Measurements from ENCODE around the gene NTRK2. TPM values are rescaled to one million over a fixed set of nuclear protein-coding genes. Genes with fewer than 3 reads are reported as not detected.
A peak's percentile ranks its signal among the peaks of the same experiment; 100 is the strongest.

Gene NTRK2
- total and polyA plus RNA-seq, 4 donors, result 0.26 to 1.4 (median 0.56) TPM

DNA sequence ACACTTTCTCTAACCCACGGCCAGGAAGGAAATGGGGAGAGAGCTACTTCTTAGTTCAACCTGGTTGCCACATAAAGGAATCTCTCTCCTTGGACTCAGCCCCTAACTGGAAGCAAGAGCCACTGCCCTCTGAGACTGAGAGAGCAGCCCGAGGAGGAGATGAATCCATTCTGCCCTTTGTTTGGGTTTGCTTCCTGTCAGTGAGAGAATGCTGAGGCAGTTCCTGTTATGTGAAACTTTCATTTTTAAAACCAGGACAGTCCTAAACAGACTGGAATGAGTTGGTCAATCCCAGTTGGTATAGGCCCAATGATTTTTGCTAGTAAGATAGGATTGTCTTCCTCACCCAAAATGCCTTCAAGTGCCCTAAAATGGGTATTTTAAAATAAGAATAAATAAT is 205.1 kb downstream of the NTRK2 start (continued):
- TF ChIP-seq, protein P1, sequence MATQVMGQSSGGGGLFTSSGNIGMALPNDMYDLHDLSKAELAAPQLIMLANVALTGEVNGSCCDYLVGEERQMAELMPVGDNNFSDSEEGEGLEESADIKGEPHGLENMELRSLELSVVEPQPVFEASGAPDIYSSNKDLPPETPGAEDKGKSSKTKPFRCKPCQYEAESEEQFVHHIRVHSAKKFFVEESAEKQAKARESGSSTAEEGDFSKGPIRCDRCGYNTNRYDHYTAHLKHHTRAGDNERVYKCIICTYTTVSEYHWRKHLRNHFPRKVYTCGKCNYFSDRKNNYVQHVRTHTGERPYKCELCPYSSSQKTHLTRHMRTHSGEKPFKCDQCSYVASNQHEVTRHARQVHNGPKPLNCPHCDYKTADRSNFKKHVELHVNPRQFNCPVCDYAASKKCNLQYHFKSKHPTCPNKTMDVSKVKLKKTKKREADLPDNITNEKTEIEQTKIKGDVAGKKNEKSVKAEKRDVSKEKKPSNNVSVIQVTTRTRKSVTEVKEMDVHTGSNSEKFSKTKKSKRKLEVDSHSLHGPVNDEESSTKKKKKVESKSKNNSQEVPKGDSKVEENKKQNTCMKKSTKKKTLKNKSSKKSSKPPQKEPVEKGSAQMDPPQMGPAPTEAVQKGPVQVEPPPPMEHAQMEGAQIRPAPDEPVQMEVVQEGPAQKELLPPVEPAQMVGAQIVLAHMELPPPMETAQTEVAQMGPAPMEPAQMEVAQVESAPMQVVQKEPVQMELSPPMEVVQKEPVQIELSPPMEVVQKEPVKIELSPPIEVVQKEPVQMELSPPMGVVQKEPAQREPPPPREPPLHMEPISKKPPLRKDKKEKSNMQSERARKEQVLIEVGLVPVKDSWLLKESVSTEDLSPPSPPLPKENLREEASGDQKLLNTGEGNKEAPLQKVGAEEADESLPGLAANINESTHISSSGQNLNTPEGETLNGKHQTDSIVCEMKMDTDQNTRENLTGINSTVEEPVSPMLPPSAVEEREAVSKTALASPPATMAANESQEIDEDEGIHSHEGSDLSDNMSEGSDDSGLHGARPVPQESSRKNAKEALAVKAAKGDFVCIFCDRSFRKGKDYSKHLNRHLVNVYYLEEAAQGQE (IDR thresholded peaks at IDR 0.05), result no peak

GRCh38 chr9:84875193-84875592 is 205.7 kb downstream of the NTRK2 start:
- no peak overlapping the region for H3K27ac ChIP-seq (ENCODE audit: low read depth in 1 of 2, low read length in 2 of 2)
- TF ChIP-seq NR2F2 (IDR thresholded peaks at IDR 0.05) (peak; percentile 85), FOXA1 (IDR thresholded peaks at IDR 0.05) (no peak), TAF1 (conservative IDR thresholded peaks at IDR 0.05) (no peak), RXRA (IDR thresholded peaks at IDR 0.05) (peak in 1 of 2 donors; percentile 7)
- H3K4me3 ChIP-seq (ENCODE audit: low read depth in 1 of 3, low read length in 3 of 3), result no peak overlapping the region
- no peak for DNase-seq (ENCODE audit: low spot score)
- no peaks in the 10 kb centered on the region for H3K27me3 ChIP-seq (ENCODE audit: control insufficient read depth in 4 of 4, insufficient read depth in 4 of 4, low read length in 3 of 4)
- WGBS, result 66% methylated on average over 4 of the region's 4 CpGs
- H3K4me1 ChIP-seq (ENCODE audit: control insufficient read depth in 4 of 4, insufficient read depth in 4 of 4, low read length in 3 of 4), result no peaks in the 10 kb centered on the region
- H3K36me3 ChIP-seq (ENCODE audit: control insufficient read depth in 4 of 4, insufficient read depth in 3 of 4, low read depth in 1 of 4, low read length in 3 of 4), result no peaks in the 10 kb centered on the region
- H3K9ac ChIP-seq (ENCODE audit: low read depth in 1 of 2, low read length in 2 of 2), result no peak overlapping the region
- H3K9me3 ChIP-seq (ENCODE audit: control insufficient read depth in 4 of 4, low read length in 3 of 4), result no peaks in the 10 kb centered on the region

DNA sequence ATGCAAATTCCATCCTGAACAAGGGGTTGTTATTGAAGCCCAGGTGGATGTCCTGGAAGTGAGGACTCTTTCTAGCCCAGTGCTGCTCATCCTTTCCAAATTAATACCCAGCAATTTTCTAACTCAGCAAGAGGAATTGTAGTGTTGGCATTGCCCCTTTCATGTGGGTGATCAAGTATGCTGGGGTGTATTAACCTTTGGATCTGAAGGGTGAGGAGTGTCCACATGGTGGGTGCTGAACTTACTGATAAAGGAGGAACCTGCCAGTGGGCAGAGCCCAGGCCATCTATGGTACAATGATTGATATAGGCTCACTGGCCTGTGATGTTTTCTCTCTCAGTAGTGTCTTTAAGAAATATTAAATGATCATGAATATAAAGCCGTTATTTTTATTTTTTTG is 210.1 kb downstream of the NTRK2 start:
- no peak for DNase-seq (ENCODE audit: low spot score)
- Histone ChIP-seq H3K4me1 (ENCODE audit: control insufficient read depth in 4 of 4, insufficient read depth in 4 of 4, low read length in 3 of 4) (no peaks in the 10 kb centered on the region), H3K9ac (ENCODE audit: low read depth in 1 of 2, low read length in 2 of 2) (no peak overlapping the region), H3K4me3 (ENCODE audit: low read depth in 1 of 3, low read length in 3 of 3) (no peak overlapping the region), H3K27me3 (ENCODE audit: control insufficient read depth in 4 of 4, insufficient read depth in 4 of 4, low read length in 3 of 4) (no peaks in the 10 kb centered on the region), H3K36me3 (ENCODE audit: control insufficient read depth in 4 of 4, insufficient read depth in 3 of 4, low read depth in 1 of 4, low read length in 3 of 4) (no peaks in the 10 kb centered on the region), H3K9me3 (ENCODE audit: control insufficient read depth in 4 of 4, low read length in 3 of 4) (no peaks in the 10 kb centered on the region), H3K27ac (ENCODE audit: low read depth in 1 of 2, low read length in 2 of 2) (no peak overlapping the region)
- TF ChIP-seq HNF4G (IDR thresholded peaks at IDR 0.05) (no peak), RAD21 (IDR thresholded peaks at IDR 0.05) (no peak), RXRA (IDR thresholded peaks at IDR 0.05) (no peak), FOXA1 (IDR thresholded peaks at IDR 0.05) (no peak), FOXA2 (IDR thresholded peaks at IDR 0.05) (no peak), HNF4A (conservative IDR thresholded peaks at IDR 0.05) (no peak), JUND (IDR thresholded peaks at IDR 0.05) (no peak), NR2F2 (IDR thresholded peaks at IDR 0.05) (no peak), TAF1 (conservative IDR thresholded peaks at IDR 0.05) (no peak), GABPA (IDR thresholded peaks at IDR 0.05 in 1 of 2, conservative IDR thresholded peaks at IDR 0.05 in 1 of 2) (no peak), YY1 (IDR thresholded peaks at IDR 0.05) (no peak), EGR1 (IDR thresholded peaks at IDR 0.05; ENCODE audit: low read depth in 2 of 2) (no peak), SP1 (IDR thresholded peaks at IDR 0.05) (no peak)
- TF ChIP-seq, protein P2, sequence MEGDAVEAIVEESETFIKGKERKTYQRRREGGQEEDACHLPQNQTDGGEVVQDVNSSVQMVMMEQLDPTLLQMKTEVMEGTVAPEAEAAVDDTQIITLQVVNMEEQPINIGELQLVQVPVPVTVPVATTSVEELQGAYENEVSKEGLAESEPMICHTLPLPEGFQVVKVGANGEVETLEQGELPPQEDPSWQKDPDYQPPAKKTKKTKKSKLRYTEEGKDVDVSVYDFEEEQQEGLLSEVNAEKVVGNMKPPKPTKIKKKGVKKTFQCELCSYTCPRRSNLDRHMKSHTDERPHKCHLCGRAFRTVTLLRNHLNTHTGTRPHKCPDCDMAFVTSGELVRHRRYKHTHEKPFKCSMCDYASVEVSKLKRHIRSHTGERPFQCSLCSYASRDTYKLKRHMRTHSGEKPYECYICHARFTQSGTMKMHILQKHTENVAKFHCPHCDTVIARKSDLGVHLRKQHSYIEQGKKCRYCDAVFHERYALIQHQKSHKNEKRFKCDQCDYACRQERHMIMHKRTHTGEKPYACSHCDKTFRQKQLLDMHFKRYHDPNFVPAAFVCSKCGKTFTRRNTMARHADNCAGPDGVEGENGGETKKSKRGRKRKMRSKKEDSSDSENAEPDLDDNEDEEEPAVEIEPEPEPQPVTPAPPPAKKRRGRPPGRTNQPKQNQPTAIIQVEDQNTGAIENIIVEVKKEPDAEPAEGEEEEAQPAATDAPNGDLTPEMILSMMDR (IDR thresholded peaks at IDR 0.05; ENCODE audit: low read depth, low read length, missing input control), result no peak
- TF ChIP-seq, protein P1 (IDR thresholded peaks at IDR 0.05), result no peak
- TF ChIP-seq, protein P3, sequence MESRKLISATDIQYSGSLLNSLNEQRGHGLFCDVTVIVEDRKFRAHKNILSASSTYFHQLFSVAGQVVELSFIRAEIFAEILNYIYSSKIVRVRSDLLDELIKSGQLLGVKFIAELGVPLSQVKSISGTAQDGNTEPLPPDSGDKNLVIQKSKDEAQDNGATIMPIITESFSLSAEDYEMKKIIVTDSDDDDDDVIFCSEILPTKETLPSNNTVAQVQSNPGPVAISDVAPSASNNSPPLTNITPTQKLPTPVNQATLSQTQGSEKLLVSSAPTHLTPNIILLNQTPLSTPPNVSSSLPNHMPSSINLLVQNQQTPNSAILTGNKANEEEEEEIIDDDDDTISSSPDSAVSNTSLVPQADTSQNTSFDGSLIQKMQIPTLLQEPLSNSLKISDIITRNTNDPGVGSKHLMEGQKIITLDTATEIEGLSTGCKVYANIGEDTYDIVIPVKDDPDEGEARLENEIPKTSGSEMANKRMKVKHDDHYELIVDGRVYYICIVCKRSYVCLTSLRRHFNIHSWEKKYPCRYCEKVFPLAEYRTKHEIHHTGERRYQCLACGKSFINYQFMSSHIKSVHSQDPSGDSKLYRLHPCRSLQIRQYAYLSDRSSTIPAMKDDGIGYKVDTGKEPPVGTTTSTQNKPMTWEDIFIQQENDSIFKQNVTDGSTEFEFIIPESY (IDR thresholded peaks at IDR 0.05), result no peak
- TF ChIP-seq, protein P4, sequence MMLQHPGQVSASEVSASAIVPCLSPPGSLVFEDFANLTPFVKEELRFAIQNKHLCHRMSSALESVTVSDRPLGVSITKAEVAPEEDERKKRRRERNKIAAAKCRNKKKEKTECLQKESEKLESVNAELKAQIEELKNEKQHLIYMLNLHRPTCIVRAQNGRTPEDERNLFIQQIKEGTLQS (IDR thresholded peaks at IDR 0.05), result no peak
- TF ChIP-seq, protein P5, sequence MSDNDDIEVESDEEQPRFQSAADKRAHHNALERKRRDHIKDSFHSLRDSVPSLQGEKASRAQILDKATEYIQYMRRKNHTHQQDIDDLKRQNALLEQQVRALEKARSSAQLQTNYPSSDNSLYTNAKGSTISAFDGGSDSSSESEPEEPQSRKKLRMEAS (IDR thresholded peaks at IDR 0.05), result no peak
- whole genome bisulfite sequencing, result 75% methylated on average over 1 of the region's 1 CpG
